Naive B cell (primary cell): Measurements from ENCODE around the gene ZBTB7A. TPM values are rescaled to one million over a fixed set of nuclear protein-coding genes. Genes with fewer than 3 reads are reported as not detected.

ENCODE experiments used
- ATAC-seq, 2 donors: fragments of 150-1000 bp; cut with Tn5 transposase; 2 replicates each; pipeline ENCODE4 v1.10.0; 2021; ENCODE audit warnings: low read depth in 2 of 2, mild to moderate bottlenecking in 2 of 2, moderate library complexity in 2 of 2
- DNase-seq: peaks from one replicate; pipeline ENCODE4 v3.0.0; 2022
- H3K27ac Mint-ChIP-seq, 6 donors: one replicate each; pipeline ENCODE4 v1.8.0; 2020 to 2022; ENCODE audit warnings: mild to moderate bottlenecking in 6 of 6, mixed read lengths in 6 of 6, moderate library complexity in 5 of 6, inconsistent platforms in 2 of 6
- H3K27me3 Mint-ChIP-seq, 3 donors: one replicate each; pipeline ENCODE4 v1.8.0; 2021 to 2022; ENCODE audit warnings: mixed read lengths in 3 of 3, mild to moderate bottlenecking in 1 of 3
- H3K36me3 Mint-ChIP-seq, 2 donors: one replicate each; pipeline ENCODE4 v1.8.0; 2020 to 2022; ENCODE audit warnings: mixed read lengths in 2 of 2, inconsistent platforms in 1 of 2, mild to moderate bottlenecking in 1 of 2
- H3K4me1 Mint-ChIP-seq, 3 donors: one replicate each; pipeline ENCODE4 v1.8.0; 2020 to 2022; ENCODE audit warnings: mixed read lengths in 3 of 3, inconsistent platforms in 1 of 3, mild to moderate bottlenecking in 1 of 3, moderate library complexity in 1 of 3
- H3K4me3 Mint-ChIP-seq, 8 donors: one replicate each; pipeline ENCODE4 v1.8.0; 2020 to 2022; ENCODE audit warnings: mild to moderate bottlenecking in 8 of 8, mixed read lengths in 8 of 8, moderate library complexity in 8 of 8, inconsistent platforms in 2 of 8
- H3K9me3 Mint-ChIP-seq, 7 donors: one replicate each; pipeline ENCODE4 v1.8.0; 2020 to 2022; ENCODE audit warnings: mixed read lengths in 7 of 7, mild to moderate bottlenecking in 5 of 7, inconsistent platforms in 2 of 7, moderate library complexity in 1 of 7
- polyA plus RNA-seq, 6 donors: library from polyadenylated mRNA; unstranded; fragments of 300-500 nt; fragmentation: Illumina TruSeq; gene quantifications; one replicate each; pipeline ENCODE4 v1.2.3, GENCODE V29; 2021; ENCODE audit warnings: low read depth in 6 of 6

Gene ZBTB7A
- polyA plus RNA-seq, 6 donors from 2014 or later: 13.5 to 41.2 (median 21.2) TPM

DNA sequence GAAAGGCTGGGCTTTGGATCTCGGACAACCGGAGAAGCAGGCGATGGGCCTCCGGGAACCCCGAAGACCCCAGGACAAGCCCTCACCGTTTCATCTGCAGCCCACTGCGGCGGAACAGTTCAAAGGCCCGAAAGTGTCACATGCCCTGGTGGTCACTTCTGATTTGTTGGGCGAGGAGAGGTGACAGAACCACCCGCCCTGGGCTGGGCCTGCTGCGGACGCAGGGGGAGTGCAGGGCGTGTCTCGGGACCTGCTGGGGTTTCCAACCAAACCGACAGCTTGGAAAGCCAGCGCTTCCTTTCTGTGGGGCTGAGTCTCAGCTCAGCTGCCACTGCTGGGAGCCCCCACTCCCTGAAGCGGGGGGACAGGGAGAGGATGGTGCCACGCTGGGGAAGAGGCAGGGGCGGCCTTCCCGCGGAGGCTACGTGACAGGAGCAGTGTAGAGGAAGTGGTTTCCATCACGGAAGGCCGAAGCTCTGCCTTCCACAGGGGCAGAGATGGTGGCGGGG lies 22.8 kb upstream of the ZBTB7A start:
- Mint-ChIP-seq H3K36me3 (no peaks in the 10 kb centered on the region), H3K9me3 (no peaks in the 10 kb centered on the region), H3K27ac (peak overlapping the region; percentile 19 to 94 (median 80)), H3K4me1 (peaks cover 14 to 38% (median 18%) of the 10 kb centered on the region in 3 donors), H3K4me3 (peak overlapping the region; percentile 60 to 91 (median 81)), H3K27me3 (no peaks in the 10 kb centered on the region)
- ATAC-seq: peak; percentile 60 to 63
- DNase-seq: peak; percentile 16

DNA sequence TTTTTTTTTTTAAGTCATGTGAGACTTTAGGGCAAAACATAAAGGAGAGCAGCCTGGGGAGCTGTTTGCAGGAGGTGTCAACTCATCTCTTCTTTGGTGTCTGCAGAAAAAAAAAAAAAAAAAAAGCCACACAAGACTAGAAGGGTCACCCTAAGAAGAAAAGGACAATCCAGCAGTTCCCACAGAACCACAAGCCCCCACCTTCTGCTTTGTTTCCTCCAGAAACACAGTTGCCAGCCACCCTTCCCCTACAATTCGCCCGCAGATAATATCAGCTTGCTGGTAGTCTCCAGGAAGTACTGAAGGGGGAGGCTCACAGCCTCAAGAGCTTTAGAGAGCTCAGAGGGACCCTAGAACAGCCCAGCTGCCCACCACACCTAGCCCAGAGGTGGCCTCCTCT lies 22.3 kb upstream of the ZBTB7A start:
- Mint-ChIP-seq H3K4me1 (peaks cover 17 to 41% (median 22%) of the 10 kb centered on the region in 3 donors), H3K27me3 (no peaks in the 10 kb centered on the region), H3K36me3 (no peaks in the 10 kb centered on the region), H3K27ac (peak overlapping the region; percentile 19 to 94 (median 80)), H3K9me3 (no peaks in the 10 kb centered on the region), H3K4me3 (peak overlapping the region; percentile 60 to 91 (median 81))
- ATAC-seq (peak; percentile 56), DNase-seq (no peak)

DNA sequence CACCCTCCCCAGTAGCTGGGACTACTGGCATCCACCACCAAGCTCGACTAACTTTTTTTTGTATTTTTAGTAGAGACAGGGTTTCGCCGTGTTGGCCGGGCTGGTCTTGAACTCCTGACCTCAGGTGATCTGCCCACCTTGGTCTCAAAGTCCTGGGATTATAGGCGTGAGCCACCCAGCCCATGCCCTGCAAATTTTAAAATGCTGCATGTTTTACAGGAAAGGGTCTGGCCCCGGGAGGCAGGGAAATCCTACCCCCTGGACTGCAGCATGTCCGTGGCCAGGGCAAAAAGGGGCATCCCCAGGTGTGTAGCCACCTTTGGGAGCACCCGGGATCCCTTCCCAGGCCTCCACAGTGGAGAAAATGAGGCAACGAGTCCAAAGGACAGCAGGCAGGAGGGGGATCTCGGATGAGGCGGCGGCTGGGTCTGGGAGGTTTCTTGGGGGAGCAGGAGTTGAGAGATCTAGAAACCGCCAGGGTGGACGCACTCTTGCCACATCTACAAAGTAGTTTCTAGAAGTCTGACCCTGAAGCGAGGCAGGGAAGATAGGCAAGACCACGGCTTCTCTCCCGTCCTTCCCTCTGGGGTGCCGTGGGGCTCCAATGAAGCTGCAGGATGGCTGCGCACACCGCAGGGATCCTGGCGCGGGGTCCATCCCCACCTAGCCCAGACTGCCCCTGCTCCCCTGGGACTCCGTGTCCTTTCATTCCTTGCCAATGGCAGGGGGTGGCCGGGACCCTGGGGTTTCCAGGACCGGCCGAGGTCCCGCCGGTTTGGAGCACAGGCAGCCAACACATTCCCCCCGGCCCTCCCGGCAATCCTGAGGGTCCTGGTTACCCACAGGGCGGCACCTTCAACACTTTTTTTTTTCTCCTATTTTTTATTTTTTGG lies 21.3 kb upstream of the ZBTB7A start:
- no peaks in the 10 kb centered on the region for H3K9me3 Mint-ChIP-seq
- H3K27me3 Mint-ChIP-seq: no peaks in the 10 kb centered on the region
- DNase-seq: no peak
- no peaks in the 10 kb centered on the region for H3K36me3 Mint-ChIP-seq
- peaks cover 17 to 42% (median 28%) of the 10 kb centered on the region in 3 donors for H3K4me1 Mint-ChIP-seq
- H3K4me3 Mint-ChIP-seq: peak overlapping the region in 3 of 8 donors; percentile 50 to 80 (median 54)
- ATAC-seq: no peak
- H3K27ac Mint-ChIP-seq: peak overlapping the region in 1 of 6 donors; percentile 34

DNA sequence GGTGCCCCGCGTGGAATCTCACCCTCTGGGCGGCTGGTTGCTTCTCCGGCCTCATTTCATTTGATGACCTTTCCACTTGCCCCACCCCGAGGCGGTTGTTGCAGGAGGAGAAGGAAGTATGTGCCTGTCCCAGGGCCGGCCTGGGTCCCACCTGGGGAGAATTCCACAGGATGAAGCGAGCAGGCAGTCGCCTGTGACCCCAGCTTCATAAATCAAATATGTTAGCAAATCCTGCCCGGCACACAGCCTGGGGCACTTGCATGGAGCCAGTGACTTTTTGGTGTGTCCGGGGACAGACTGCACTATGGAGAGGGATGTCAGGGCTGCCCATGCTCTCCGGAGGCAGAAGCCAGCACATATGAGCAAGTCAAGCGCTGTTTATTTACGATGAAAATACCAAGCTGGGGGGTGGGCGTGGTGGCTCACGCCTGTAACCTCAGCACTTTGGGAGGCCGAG lies 19.7 kb upstream of the ZBTB7A start:
- ATAC-seq (no peak), DNase-seq (no peak)
- Mint-ChIP-seq H3K36me3 (no peaks in the 10 kb centered on the region), H3K4me1 (peaks cover 17 to 45% (median 28%) of the 10 kb centered on the region in 3 donors), H3K4me3 (peak overlapping the region in 2 of 8 donors; percentile 61 to 63), H3K9me3 (no peaks in the 10 kb centered on the region), H3K27me3 (no peaks in the 10 kb centered on the region), H3K27ac (peak overlapping the region in 3 of 6 donors; percentile 42 to 88 (median 72))

DNA sequence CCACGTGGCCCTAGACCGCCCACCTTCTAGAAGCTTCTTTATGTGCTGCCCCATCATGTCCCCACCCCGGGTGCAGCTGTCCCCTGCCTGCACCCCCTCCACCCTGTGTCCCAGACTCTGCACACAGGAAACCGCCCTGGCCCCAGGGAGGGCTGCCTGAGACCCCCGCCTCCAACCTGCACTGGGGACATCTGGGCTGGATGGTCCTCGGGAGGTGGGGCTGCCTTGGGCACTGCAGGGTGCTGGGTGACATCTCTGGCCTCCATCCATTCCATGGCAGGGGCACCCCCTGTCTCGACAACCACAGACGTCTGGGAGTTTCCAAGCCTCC lies 17.8 kb upstream of the ZBTB7A start:
- Mint-ChIP-seq H3K4me1 (peaks cover 17 to 40% (median 26%) of the 10 kb centered on the region in 3 donors), H3K27ac (peak overlapping the region; percentile 61 to 96 (median 88)), H3K4me3 (peak overlapping the region in 7 of 8 donors; percentile 40 to 89 (median 75)), H3K27me3 (no peaks in the 10 kb centered on the region), H3K36me3 (no peaks in the 10 kb centered on the region), H3K9me3 (no peaks in the 10 kb centered on the region)
- no peak for ATAC-seq
- no peak for DNase-seq

DNA sequence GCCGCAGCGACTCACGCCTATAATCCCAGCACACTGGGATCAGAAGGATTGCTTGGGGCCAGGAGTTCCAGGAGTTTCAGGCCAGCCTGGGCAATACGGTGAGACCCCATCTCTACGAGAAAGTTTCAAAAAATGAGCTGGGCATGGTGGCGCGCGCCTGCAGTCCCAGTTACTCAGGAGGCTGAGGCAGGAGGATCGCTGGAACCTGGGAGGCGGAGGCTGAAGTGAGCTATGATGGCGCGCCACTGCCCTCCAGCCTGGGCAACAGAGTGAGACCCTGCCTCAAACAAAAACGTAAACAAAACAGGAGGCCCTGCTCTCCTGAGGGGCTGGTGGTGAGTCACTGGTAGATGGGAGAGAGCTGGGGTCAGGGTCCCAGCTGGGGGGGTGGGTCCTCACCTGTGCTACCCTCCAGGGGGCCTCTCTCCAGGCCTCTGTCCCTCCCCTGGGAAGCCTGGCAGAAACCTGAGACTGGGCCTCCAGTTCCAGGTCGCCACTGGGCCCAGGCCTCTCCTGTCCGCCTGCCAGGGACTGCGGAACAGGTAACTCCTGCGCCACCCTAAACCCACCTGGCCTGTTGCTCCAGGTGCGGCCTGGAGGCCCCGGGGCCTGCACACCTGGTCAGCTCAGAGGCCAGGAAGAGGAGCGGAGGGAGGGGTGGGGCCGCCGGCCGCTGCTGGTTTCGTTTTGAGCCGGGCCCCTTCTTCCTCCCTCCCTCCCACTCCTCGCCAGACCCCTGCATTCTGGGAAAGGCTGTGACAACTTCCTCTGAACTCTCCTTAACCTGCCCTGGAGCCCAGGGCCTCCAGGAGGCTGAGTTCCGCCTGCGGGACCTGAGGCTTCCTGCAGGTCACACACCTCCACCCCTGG lies 17.2 kb upstream of the ZBTB7A start:
- DNase-seq (no peak), ATAC-seq (peak; percentile 56 to 68)
- Mint-ChIP-seq H3K36me3 (no peaks in the 10 kb centered on the region), H3K27me3 (no peaks in the 10 kb centered on the region), H3K4me1 (peaks cover 13 to 34% (median 20%) of the 10 kb centered on the region in 3 donors), H3K27ac (peak overlapping the region in 5 of 6 donors; percentile 84 to 96 (median 88)), H3K4me3 (peak overlapping the region in 7 of 8 donors; percentile 40 to 89 (median 75)), H3K9me3 (no peaks in the 10 kb centered on the region)

DNA sequence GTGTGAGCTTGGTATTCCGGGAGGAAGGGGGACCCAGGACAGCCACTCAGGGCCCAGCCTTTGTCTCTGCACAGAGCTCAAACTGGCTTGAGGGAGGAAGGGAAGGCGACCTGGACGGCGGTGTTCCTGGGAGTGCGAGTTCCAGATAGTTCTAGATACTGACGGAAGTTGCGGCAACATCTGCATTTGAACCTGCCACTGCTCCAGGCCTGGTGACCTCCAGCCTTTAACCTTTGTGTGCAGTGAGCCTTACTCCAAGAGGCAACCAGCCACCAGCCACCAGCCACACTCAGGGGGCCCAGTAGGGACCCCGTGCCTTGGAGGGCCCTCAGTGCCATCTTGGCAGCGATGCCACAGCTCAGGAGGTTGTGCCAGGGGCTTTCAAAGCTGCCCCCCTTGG lies 15.5 kb upstream of the ZBTB7A start:
- no peaks in the 10 kb centered on the region for H3K9me3 Mint-ChIP-seq
- H3K27me3 Mint-ChIP-seq: no peaks in the 10 kb centered on the region
- ATAC-seq: no peak
- H3K27ac Mint-ChIP-seq: peak overlapping the region in 1 of 6 donors; percentile 14
- DNase-seq: no peak
- no peak overlapping the region for H3K4me3 Mint-ChIP-seq
- no peaks in the 10 kb centered on the region for H3K36me3 Mint-ChIP-seq
- H3K4me1 Mint-ChIP-seq: peaks cover 12 to 31% (median 24%) of the 10 kb centered on the region in 3 donors

DNA sequence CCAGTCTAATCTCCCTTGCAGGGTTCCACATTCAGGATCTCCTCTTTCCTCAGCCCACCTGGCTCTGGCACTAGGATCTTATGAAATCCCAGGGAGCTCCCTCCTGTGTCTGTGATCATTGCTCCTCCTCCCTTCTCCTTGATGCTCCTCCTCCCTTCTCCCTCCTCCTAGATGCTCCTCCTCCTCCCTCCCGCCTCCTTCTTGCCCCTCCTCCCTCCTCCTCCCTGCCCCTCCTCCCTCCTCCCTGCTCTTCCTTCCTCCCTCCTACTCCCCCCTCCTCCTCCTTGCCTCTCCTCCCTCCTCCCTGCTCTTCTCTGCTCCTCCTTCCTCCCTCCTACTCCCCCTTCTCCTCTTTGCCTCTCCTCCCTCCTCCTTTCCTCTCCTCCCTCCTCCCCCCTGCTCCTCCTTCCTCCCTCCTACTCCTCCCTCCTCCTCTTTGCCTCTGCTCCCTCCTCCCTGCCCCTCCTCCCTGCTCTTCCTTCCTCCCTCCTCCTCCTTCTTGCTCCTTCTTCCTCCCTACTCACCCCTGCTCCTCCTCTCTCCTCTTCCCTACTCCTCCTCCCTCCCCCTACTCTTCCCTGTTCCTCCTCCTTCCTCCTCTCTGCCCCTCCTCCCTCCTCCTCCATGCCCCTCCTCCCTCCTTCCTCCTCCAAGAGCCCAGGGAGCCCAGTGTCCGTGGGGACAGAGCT lies 14.9 kb upstream of the ZBTB7A start:
- no peaks in the 10 kb centered on the region for H3K36me3 Mint-ChIP-seq
- peaks cover 15 to 36% (median 28%) of the 10 kb centered on the region in 3 donors for H3K4me1 Mint-ChIP-seq
- H3K4me3 Mint-ChIP-seq: no peak overlapping the region
- ATAC-seq: no peak
- no peaks in the 10 kb centered on the region for H3K27me3 Mint-ChIP-seq
- no peaks in the 10 kb centered on the region for H3K9me3 Mint-ChIP-seq
- peak overlapping the region in 1 of 6 donors; percentile 33 for H3K27ac Mint-ChIP-seq
- no peak for DNase-seq

DNA sequence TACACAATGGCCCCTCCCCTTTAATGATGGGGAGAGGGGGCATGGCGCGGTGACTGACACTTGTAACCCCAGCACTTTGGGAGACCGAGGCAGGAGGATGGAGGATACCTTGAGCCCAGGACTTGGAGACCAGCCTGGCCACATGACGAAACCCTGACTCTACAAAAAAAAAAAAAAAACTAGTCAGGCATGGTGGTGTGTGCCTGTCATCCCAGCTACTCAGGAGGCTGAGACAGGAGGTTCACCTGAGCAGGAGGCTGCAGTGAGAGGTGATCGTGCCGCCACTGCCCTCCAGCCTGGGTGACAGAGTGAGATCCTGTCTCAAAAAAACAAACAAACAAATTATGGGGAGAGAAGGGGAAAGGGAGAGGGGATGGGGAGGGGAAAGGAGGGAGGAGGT lies 13.8 kb upstream of the ZBTB7A start:
- peak overlapping the region in 1 of 6 donors; percentile 54 for H3K27ac Mint-ChIP-seq
- H3K4me3 Mint-ChIP-seq: peak overlapping the region in 1 of 8 donors; percentile 44
- no peaks in the 10 kb centered on the region for H3K27me3 Mint-ChIP-seq
- H3K9me3 Mint-ChIP-seq: no peaks in the 10 kb centered on the region
- ATAC-seq (no peak), DNase-seq (no peak)
- no peaks in the 10 kb centered on the region for H3K36me3 Mint-ChIP-seq
- peaks cover 15 to 31% (median 28%) of the 10 kb centered on the region in 3 donors for H3K4me1 Mint-ChIP-seq

DNA sequence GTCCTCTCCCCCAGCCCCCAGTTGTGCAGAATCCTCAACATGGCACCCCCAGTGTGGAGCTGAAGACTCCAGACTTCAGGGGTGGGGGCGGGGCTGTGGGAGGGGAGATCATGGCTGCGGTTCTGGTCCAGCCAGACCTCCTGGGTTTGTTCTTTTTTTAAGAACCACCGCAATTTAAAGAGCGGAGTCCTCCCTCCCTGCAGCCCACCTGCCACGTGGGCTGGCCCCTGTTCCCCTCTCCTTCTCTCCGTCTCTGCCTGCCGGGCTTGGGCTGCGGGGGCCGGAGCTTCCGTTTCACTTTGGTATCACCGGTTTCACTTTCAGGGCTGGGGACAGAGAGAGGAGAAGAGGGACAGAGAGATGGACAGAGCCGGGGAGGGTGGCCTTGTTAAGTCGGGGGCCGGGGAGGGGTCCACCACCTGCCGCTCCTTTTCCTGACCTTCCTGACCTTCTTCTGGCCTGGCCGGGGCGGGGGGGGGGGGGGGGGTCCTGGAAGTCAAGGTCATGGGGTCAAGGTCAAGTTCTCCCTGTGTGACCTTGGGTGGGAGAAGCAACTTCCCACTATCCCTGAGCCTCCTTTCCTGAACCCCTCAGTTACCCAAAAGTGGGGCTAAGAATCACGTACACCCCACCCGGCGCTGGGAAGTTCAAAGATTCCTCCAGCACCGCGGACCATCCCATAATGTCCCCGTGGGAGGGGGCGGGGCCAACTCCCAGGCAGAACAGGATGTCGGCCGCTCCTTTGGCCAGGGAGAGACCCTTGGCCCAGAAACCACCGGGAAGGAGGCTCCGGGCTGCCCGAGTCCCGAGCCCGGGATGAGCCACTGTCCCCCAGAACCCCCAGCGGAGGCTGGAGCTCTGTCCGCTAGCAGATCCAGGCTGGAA lies 11.3 kb upstream of the ZBTB7A start:
- Mint-ChIP-seq H3K27ac (peak overlapping the region; percentile 44 to 94 (median 90)), H3K36me3 (no peaks in the 10 kb centered on the region), H3K9me3 (no peaks in the 10 kb centered on the region), H3K4me1 (peaks cover 9 to 23% (median 15%) of the 10 kb centered on the region in 3 donors), H3K27me3 (no peaks in the 10 kb centered on the region), H3K4me3 (peak overlapping the region; percentile 84 to 94 (median 91))
- DNase-seq (peak; percentile 60), ATAC-seq (peak; percentile 90 to 92)

DNA sequence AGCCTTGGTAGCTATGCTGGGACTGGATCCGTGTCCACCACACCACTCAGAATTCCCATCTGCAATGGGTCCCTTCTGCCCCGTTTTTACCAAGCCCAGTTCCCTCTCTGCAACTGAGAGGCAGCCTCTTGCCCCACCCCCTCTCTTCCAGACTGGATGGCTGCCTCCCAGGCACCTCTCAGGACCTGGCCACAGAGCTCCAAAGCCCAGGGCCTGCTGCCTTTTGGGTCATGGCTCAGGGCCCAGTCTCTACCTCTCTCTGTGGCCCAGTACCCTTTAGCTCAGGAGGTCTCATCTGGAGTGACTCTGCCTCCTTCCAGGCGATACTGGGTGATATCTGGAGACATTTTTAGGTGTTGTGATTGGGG lies 10.3 kb upstream of the ZBTB7A start:
- no peak for ATAC-seq
- DNase-seq: no peak
- Mint-ChIP-seq H3K4me1 (peaks cover 9 to 21% (median 15%) of the 10 kb centered on the region in 3 donors), H3K9me3 (no peaks in the 10 kb centered on the region), H3K4me3 (peak overlapping the region in 7 of 8 donors; percentile 12 to 94 (median 87)), H3K27me3 (no peaks in the 10 kb centered on the region), H3K36me3 (no peaks in the 10 kb centered on the region), H3K27ac (peak overlapping the region in 3 of 6 donors; percentile 4 to 94 (median 79))

DNA sequence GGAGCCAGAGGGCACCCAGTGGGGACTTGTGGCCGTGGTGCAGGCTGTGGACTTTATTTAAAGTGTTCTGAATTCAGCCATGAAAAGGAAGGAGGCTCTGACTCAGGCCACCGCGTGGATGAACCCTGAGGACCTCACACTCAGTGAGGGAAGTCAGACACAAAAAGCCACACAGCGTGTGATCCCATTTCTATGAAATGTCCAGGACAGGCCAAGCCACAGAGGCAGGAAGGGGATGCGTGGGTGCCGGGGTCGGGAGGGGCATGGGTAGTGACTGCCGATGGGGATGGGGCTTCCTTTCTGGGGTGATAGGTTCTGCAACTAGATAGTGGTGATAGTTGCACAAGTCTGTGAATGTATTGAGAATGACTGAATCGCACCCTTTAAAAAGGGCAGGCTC lies 8.7 kb upstream of the ZBTB7A start:
- ATAC-seq: no peak

More for the DNA sequence above, 8.7 kb upstream of the ZBTB7A start:
- peaks cover 9 to 18% (median 15%) of the 10 kb centered on the region in 3 donors for H3K4me1 Mint-ChIP-seq
- DNase-seq: no peak
- H3K27me3 Mint-ChIP-seq: no peaks in the 10 kb centered on the region
- no peaks in the 10 kb centered on the region for H3K36me3 Mint-ChIP-seq
- H3K9me3 Mint-ChIP-seq: no peaks in the 10 kb centered on the region
- peak overlapping the region in 5 of 8 donors; percentile 19 to 82 (median 48) for H3K4me3 Mint-ChIP-seq
- H3K27ac Mint-ChIP-seq: peak overlapping the region in 2 of 6 donors; percentile 70 to 93
